Left ventricle myocardium inferior (tissue), 1 donor: ENCODE measurements around the gene TOM1. TPM values are rescaled to one million over a fixed set of nuclear protein-coding genes. Genes with fewer than 3 reads are reported as not detected.

ENCODE experiments used
- DNase-seq: peaks from one replicate; pipeline ENCODE4 v3.0.0-alpha.2; 2020
- H3K27ac ChIP-seq: fragments of 200-600 bp; replicated peaks from 2 replicates; pipeline ENCODE4 v1.8.0; 2021
- H3K27me3 ChIP-seq: fragments of 200-600 bp; 2 replicates; pipeline ENCODE4 v1.8.0; 2021; ENCODE audit warnings: low read depth
- H3K36me3 ChIP-seq: fragments of 200-600 bp; 2 replicates; pipeline ENCODE4 v1.8.0; 2021
- H3K4me1 ChIP-seq: fragments of 200-600 bp; 2 replicates; pipeline ENCODE4 v1.8.0; 2021
- H3K4me3 ChIP-seq: fragments of 200-600 bp; 2 replicates; pipeline ENCODE4 v1.8.0; 2021; ENCODE audit warnings: mild to moderate bottlenecking, moderate library complexity
- H3K9me3 ChIP-seq: fragments of 200-600 bp; replicated peaks from 2 replicates; pipeline ENCODE4 v1.8.0; 2021
- CTCF ChIP-seq: fragments of 200-600 bp; IDR thresholded peaks from 2 replicates; pipeline ENCODE4 v1.8.0; 2021; ENCODE audit warnings: antibody characterized with exemption, mild to moderate bottlenecking, borderline replicate concordance
- intact Hi-C: fragments of 100-400 bp; cut with micrococcal nuclease; formaldehyde crosslinking; loops from one replicate; pipeline ENCODE4 v1.11.0; 2022
- total RNA-seq: library from RNA; stranded (reverse); fragmentation: NEBNext Ultra II Directional; extraction: Animal tissue kit (Norgen Biotek cat#: 25700); gene quantifications from one replicate; pipeline ENCODE4 v1.2.1, GENCODE V29; 2021
- donor health status: DM: no; HTN: yes; CAD: no; lungs with severe emphysema.

The TOM1 gene
- total RNA-seq, 1 donor from 2014 or later = 68.0 TPM

DNA sequence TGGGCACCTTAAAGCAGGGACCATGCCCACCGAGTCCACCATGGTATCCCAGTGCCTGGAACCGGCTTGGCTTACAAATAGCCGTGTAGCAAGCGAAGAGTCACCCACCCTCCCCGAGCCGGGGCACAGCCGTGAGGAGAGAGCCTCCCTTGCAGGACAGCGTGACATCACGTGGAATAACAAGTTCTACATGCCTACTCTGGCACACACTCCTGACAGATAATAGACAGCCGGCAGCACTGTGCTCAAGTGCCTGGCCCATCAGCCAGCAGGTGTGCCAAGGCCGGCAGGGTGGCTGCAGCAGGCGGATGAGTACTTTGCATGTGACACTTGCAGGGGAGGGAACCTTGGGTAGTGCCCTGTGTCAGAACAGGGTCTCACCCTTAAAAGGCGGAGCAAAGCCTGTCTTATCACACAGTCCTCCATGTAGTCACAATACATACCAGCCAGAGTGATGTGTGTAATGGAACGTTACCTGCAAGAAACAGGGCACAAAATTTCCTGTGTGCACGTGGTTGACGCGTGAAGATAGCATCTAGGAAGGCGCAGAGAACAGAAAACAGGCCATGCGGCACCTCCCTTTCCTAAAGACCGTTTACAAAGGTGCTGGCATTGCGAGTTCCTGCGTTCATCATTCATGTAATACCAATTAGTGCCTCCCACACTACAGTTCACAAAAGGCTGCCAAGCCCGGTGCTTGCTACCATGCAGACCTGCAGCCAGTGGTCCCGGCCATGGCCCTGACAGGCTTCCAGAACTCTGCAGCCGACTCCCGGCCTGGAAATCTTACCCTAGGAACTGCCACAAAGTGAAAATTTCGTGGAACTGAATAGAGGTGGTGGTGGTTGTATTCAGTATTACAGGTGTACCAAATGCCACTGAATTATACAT, 16.4 kb downstream of the TOM1 start:
- H3K4me1 ChIP-seq = peaks cover 76% of the 10 kb centered on the region
- H3K36me3 ChIP-seq = peaks cover 39% of the 10 kb centered on the region
- no peak for TF ChIP-seq CTCF
- H3K9me3 ChIP-seq = no peaks in the 10 kb centered on the region
- peak; percentile 76 for DNase-seq
- H3K27ac ChIP-seq = peak overlapping the region; percentile 94
- H3K4me3 ChIP-seq = peak overlapping the region; percentile 41
- intact Hi-C loops = no loop called here
- no peaks in the 10 kb centered on the region for H3K27me3 ChIP-seq

GRCh38 chr22:35316751-35317150, 17.1 kb downstream of the TOM1 start:
- H3K4me1 ChIP-seq = peaks cover 73% of the 10 kb centered on the region
- no peaks in the 10 kb centered on the region for H3K9me3 ChIP-seq
- TF ChIP-seq CTCF = no peak
- peaks cover 44% of the 10 kb centered on the region for H3K36me3 ChIP-seq
- H3K27ac ChIP-seq = peak overlapping the region; percentile 94
- intact Hi-C loops = no loop called here
- no peaks in the 10 kb centered on the region for H3K27me3 ChIP-seq
- peak overlapping the region; percentile 21 for H3K4me3 ChIP-seq
- DNase-seq = no peak

GRCh38 chr22:35317680-35318290, 18.1 kb downstream of the TOM1 start:
- Histone ChIP-seq H3K27ac (peak overlapping the region; percentile 94), H3K4me1 (peaks cover 73% of the 10 kb centered on the region), H3K4me3 (no peak overlapping the region), H3K36me3 (peaks cover 52% of the 10 kb centered on the region), H3K9me3 (no peaks in the 10 kb centered on the region), H3K27me3 (no peaks in the 10 kb centered on the region)
- DNase-seq = no peak
- intact Hi-C loops = no loop called here
- no peak for TF ChIP-seq CTCF

GRCh38 chr22:35318346-35319215, 18.9 kb downstream of the TOM1 start:
- Histone ChIP-seq H3K27me3 (no peaks in the 10 kb centered on the region), H3K36me3 (peaks cover 60% of the 10 kb centered on the region), H3K4me1 (peaks cover 65% of the 10 kb centered on the region), H3K4me3 (no peak overlapping the region), H3K9me3 (no peaks in the 10 kb centered on the region), H3K27ac (no peak overlapping the region)
- no peak for DNase-seq
- intact Hi-C loops = no loop called here
- no peak for TF ChIP-seq CTCF

DNA sequence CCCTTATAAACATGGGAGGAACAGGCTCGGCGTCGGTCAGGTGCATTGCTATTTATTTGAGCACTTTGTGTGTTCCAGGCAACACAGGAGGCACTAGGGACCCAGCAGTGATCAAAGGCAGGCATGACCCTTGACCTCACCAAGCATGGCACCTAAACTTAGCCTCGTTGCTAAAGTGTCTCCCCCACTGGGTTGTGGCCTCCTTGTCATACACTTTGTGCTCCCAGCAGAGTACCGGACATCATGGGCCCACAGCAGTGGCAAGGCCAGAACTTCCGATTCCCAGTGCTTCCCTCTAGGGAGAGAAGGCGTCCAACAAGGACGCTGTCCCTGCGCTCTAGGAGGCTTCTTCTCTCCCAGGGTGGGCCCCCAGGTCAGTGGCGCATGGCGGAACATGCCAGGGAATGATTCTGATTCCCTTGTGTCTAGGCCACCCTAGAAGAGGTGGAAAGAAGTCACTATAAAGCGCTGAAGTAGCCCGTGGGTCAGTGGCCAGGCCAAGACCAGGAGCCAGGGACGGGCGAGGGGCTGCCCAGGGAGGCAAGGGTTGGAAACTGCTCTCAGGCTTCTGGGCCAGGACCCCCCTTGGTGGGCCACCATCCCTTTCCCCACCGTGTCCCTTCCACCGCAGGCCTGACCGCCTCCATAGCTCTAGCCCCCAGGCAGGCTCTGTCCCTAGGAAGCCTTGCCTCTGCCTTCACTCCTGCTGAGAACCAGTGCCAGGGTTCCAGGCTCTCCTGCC, 19.7 kb downstream of the TOM1 start:
- Histone ChIP-seq H3K4me1 (peaks cover 57% of the 10 kb centered on the region), H3K9me3 (no peaks in the 10 kb centered on the region), H3K27ac (no peak overlapping the region), H3K27me3 (no peaks in the 10 kb centered on the region), H3K36me3 (peaks cover 68% of the 10 kb centered on the region), H3K4me3 (no peak overlapping the region)
- intact Hi-C loops = no loop called here
- no peak for TF ChIP-seq CTCF
- no peak for DNase-seq
